GM06990 (cell line): Measurements from ENCODE around the gene GAL3ST3.

Experiments
- DNase-seq: peaks from one replicate; pipeline ENCODE4 v3.0.0-alpha.2; 2011; ENCODE audit not compliant: insufficient read length; ENCODE audit errors: extremely low read depth
- H3K27me3 ChIP-seq: replicated peaks from 2 replicates; pipeline ENCODE4 v1.6.0; 2011; ENCODE audit warnings: low read length; ENCODE audit not compliant: control insufficient read depth, insufficient read depth
- H3K36me3 ChIP-seq: 2 replicates; pipeline ENCODE4 v1.5.1; 2011; ENCODE audit warnings: low read length; ENCODE audit not compliant: control insufficient read depth, insufficient read depth
- H3K4me3 ChIP-seq: replicated peaks from 2 replicates; pipeline ENCODE4 v1.5.1; 2011; ENCODE audit warnings: low read depth, mild to moderate bottlenecking, control low read depth, low read length
- TF ChIP-seq, protein P1 (sequence below): IDR thresholded peaks from 2 replicates; pipeline ENCODE4 v1.5.1; 2011; ENCODE audit warnings: low read length, control low read depth, mild to moderate bottlenecking, inconsistent platforms; ENCODE audit not compliant: insufficient read depth, poor library complexity, severe bottlenecking

GAL3ST3 gene

DNA sequence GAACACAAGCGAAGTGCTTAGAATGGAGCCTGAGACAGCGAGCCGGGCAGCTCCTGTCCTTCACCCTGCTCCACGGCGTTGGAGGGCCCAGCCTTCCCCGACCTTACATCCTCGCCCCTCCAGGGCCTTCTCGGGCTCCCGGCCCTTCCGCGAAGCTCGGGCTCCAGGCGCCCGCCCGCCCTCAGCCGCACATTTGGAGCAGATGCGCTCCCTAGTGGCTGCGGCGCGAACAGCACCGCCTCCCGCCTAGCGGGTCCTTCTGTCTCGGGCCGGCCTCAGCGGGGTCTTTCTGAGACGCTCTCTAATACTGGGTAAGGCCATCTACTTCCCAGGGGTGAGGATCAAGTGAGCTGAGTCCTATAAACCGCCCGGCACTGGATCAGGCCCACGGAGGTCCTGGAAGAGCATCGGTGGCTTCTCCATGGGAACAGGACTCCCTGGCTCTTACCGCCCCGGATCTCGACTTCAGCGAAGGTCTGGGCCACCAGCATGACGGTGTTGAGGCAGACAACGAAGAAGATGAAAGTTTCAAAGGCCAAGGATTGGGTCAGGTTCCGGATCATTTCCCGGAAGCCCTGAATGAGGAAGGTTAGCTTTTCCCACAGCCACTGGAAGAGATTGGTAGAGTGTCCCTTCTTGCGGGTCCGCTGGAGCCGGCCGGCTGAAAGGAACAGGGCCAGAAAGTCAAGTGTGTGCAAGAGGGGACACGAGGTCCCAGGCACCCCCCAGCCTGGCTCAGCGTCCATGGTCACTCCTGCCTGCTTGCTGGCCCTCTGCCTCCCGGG is 26.4 kb downstream of the GAL3ST3 start:
- peak; percentile 69 for DNase-seq
- Histone ChIP-seq H3K4me3 (no peak overlapping the region), H3K36me3 (no peaks in the 10 kb centered on the region), H3K27me3 (peaks cover 2% of the 10 kb centered on the region; the same call in 1 of the 2 replicates)
- TF ChIP-seq, protein P1, sequence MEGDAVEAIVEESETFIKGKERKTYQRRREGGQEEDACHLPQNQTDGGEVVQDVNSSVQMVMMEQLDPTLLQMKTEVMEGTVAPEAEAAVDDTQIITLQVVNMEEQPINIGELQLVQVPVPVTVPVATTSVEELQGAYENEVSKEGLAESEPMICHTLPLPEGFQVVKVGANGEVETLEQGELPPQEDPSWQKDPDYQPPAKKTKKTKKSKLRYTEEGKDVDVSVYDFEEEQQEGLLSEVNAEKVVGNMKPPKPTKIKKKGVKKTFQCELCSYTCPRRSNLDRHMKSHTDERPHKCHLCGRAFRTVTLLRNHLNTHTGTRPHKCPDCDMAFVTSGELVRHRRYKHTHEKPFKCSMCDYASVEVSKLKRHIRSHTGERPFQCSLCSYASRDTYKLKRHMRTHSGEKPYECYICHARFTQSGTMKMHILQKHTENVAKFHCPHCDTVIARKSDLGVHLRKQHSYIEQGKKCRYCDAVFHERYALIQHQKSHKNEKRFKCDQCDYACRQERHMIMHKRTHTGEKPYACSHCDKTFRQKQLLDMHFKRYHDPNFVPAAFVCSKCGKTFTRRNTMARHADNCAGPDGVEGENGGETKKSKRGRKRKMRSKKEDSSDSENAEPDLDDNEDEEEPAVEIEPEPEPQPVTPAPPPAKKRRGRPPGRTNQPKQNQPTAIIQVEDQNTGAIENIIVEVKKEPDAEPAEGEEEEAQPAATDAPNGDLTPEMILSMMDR, result peak; percentile 97

GRCh38 chr11:66020618-66021357 is 28.2 kb downstream of the GAL3ST3 start:
- TF ChIP-seq, protein P1, result no peak
- no peak overlapping the region for H3K4me3 ChIP-seq
- DNase-seq, result no peak
- peaks cover 2% of the 10 kb centered on the region; the same call in 1 of the 2 replicates for H3K27me3 ChIP-seq
- H3K36me3 ChIP-seq, result no peaks in the 10 kb centered on the region

DNA sequence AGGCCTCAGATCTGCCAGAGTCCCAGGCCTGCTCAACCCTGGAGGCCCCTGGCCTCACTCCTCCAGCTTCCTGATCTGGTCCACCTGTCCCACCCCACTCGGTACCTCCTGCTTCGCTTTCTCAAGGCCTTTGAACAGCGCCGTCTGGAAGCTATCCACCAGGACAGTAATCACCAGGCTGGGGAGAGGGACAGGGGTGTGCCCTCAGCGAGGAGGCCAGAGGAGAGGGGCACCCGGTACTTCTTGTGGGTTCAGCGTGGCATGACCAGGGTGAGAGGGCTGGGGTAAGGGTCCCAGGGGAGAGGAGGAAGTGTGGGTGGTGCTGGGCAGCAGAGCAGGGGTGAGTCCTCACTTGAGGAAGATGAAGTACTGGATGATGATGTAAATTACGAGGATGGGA is 28.7 kb downstream of the GAL3ST3 start:
- no peak for DNase-seq
- H3K4me3 ChIP-seq, result no peak overlapping the region
- H3K27me3 ChIP-seq, result peaks cover 2% of the 10 kb centered on the region; the same call in 1 of the 2 replicates
- no peaks in the 10 kb centered on the region for H3K36me3 ChIP-seq
- TF ChIP-seq, protein P1, result no peak

GRCh38 chr11:66017321-66017720 is 31.6 kb downstream of the GAL3ST3 start:
- TF ChIP-seq, protein P1, result no peak
- Histone ChIP-seq H3K4me3 (no peak overlapping the region), H3K36me3 (no peaks in the 10 kb centered on the region), H3K27me3 (peaks cover 2% of the 10 kb centered on the region; the same call in 1 of the 2 replicates)
- no peak for DNase-seq

DNA sequence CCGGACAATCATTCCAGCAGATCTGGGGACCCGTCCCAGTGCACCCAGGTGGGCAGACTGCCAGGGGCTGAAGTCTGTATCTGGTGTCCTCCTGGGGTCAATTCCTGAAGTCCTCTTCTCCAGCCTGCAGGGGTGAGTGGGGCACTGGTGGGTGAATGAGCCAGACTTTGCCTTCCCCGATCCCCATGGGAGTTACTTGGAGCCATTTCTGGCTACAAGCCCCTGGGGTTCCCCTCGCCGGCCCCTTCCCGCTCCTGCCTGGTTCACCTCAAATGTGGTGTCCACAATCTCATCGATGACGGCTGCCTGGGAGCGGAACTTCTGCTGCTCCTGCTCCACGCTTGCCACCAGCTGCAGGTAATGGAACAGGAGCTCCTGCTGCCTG is 32.2 kb downstream of the GAL3ST3 start:
- TF ChIP-seq, protein P1, result no peak
- no peak for DNase-seq
- Histone ChIP-seq H3K27me3 (peaks cover 2% of the 10 kb centered on the region; the same call in 1 of the 2 replicates), H3K36me3 (no peaks in the 10 kb centered on the region), H3K4me3 (no peak overlapping the region)
